PFSK-1 (cell line): Measurements from ENCODE around the gene FLG2.

Experiments
- SIN3A ChIP-seq: IDR thresholded peaks from 2 replicates; pipeline ENCODE4 v1.6.1; 2012; ENCODE audit warnings: mild to moderate bottlenecking, low read length, moderate library complexity, borderline replicate concordance; ENCODE audit not compliant: insufficient read depth
- TF ChIP-seq, protein P1 (sequence below), 2 experiments: IDR thresholded peaks; 2 replicates each; pipeline versions ENCODE4 v1.6.1 to v1.8.0; 2011 to 2012; ENCODE audit warnings: low read depth in 2 of 2, low read length in 2 of 2, control low read depth in 1 of 2, inconsistent platforms in 1 of 2, mild to moderate bottlenecking in 1 of 2, moderate library complexity in 1 of 2; ENCODE audit not compliant: insufficient read depth in 1 of 2

DNA sequence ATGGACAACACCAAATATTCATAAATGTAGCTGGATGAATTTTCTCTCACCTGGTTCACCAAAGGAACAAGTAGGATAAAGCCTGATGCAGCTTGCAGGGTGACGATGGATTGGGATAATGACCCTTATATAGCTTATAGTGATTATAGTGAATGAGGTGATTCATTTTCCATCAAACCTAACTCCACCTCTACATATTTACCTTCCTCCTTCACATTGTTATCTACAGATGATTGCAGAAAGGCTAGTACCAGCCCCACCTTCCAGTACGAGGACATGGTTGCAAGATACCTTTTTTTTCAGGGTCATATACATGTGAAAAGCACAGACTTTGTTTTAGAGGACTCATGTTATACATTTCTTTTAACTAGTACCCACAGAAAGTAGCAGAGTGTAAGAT lies at the start of gene FLG2:
- TF ChIP-seq, protein P1, sequence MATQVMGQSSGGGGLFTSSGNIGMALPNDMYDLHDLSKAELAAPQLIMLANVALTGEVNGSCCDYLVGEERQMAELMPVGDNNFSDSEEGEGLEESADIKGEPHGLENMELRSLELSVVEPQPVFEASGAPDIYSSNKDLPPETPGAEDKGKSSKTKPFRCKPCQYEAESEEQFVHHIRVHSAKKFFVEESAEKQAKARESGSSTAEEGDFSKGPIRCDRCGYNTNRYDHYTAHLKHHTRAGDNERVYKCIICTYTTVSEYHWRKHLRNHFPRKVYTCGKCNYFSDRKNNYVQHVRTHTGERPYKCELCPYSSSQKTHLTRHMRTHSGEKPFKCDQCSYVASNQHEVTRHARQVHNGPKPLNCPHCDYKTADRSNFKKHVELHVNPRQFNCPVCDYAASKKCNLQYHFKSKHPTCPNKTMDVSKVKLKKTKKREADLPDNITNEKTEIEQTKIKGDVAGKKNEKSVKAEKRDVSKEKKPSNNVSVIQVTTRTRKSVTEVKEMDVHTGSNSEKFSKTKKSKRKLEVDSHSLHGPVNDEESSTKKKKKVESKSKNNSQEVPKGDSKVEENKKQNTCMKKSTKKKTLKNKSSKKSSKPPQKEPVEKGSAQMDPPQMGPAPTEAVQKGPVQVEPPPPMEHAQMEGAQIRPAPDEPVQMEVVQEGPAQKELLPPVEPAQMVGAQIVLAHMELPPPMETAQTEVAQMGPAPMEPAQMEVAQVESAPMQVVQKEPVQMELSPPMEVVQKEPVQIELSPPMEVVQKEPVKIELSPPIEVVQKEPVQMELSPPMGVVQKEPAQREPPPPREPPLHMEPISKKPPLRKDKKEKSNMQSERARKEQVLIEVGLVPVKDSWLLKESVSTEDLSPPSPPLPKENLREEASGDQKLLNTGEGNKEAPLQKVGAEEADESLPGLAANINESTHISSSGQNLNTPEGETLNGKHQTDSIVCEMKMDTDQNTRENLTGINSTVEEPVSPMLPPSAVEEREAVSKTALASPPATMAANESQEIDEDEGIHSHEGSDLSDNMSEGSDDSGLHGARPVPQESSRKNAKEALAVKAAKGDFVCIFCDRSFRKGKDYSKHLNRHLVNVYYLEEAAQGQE (IDR thresholded peaks at IDR 0.05; ENCODE audit: insufficient read depth in 1 of 2, low read depth in 2 of 2, low read length in 2 of 2): no peak
- no peak for TF ChIP-seq SIN3A
